NT2/D1 (cell line): ENCODE data around the gene RERE.

Experiments used
- SUZ12 ChIP-seq: IDR thresholded peaks from 2 replicates; pipeline ENCODE4 v1.6.1; 2011; ENCODE audit not compliant: insufficient read length, insufficient read depth; ENCODE audit errors: extremely low read depth
- YY1 ChIP-seq: IDR thresholded peaks from 2 replicates; pipeline ENCODE4 v1.6.1; 2011; ENCODE audit not compliant: insufficient read length, insufficient read depth
- ZNF274 ChIP-seq: IDR thresholded peaks from 2 replicates; pipeline ENCODE4 v1.6.1; 2011; ENCODE audit warnings: mild to moderate bottlenecking, low read depth, low read length

- TF ChIP-seq YY1 (no peak), ZNF274 (no peak), SUZ12 (no peak)
Measured at GRCh38 chr1:8845104-8846097, 28.0 kb upstream of the RERE start.
